Measurements from ENCODE around the gene CISTR. TPM values are rescaled to one million over a fixed set of nuclear protein-coding genes. Genes with fewer than 3 reads are reported as not detected.

Gene CISTR
- total RNA-seq, 4 donors from 2014 or later, result not detected

DNA sequence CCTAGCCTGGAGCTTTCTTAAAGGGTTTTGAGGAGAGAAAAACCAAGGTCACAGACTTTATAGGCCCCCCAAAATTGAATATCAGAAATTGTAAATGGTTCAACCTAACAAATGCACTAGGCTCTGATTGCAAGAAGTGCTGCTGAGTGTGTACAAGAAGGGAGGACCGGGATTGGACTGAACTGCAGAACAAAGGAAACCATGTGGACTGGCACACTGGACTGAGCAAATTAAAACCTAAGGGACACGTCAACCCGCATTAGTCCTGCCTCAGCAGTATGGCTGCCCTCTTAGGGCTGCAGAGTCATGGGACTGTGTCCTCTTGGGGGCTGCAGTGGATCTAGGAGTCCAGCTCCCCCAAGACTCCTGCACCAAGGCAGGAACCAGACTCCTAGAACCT is 842 bp upstream of the CISTR start:
- Histone ChIP-seq H3K9me3 (no peaks in the 10 kb centered on the region), H3K36me3 (no peaks in the 10 kb centered on the region), H3K4me3 (no peak overlapping the region), H3K27me3 (peaks cover 0 to 16% of the 10 kb centered on the region in 2 donors), H3K4me1 (peaks cover 0 to 26% (median 8%) of the 10 kb centered on the region in 4 donors), H3K27ac (peak overlapping the region in 1 of 4 donors; percentile 84)
- no peak for TF ChIP-seq POLR2A (IDR thresholded peaks at IDR 0.05)
- no peak for TF ChIP-seq CTCF (IDR thresholded peaks at IDR 0.05)
- no peak for DNase-seq

DNA sequence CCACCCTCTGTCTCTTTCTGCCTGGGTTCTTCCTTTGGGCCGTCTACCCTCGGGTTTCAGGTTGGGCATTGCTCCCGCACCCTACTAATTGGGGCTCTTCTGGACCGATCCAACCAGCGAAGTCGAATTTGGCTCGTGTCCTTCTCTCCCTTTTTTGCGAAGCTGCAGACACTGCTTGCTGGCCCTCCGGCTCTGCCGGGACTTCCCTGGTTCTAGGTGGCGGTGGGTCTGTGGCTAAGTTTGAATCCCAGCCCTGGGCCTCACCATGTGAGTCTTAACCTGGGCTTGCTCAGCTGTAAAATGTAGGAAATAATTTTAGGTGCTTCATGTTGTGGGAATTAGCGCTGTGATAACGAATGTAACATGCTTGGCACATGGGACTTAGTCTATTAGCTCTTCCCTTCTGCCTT is 418 bp upstream of the CISTR start:
- H3K9me3 ChIP-seq, result no peaks in the 10 kb centered on the region
- no peak for DNase-seq
- H3K4me3 ChIP-seq, result peak overlapping the region; percentile 36 to 63 (median 57)
- H3K27me3 ChIP-seq, result peaks cover 0 to 16% of the 10 kb centered on the region in 2 donors
- TF ChIP-seq POLR2A (IDR thresholded peaks at IDR 0.05) (no peak), CTCF (IDR thresholded peaks at IDR 0.05) (no peak)
- H3K4me1 ChIP-seq, result peaks cover 0 to 26% (median 8%) of the 10 kb centered on the region in 4 donors
- H3K27ac ChIP-seq, result peak overlapping the region in 3 of 4 donors; percentile 55 to 84 (median 65)
- no peaks in the 10 kb centered on the region for H3K36me3 ChIP-seq

DNA sequence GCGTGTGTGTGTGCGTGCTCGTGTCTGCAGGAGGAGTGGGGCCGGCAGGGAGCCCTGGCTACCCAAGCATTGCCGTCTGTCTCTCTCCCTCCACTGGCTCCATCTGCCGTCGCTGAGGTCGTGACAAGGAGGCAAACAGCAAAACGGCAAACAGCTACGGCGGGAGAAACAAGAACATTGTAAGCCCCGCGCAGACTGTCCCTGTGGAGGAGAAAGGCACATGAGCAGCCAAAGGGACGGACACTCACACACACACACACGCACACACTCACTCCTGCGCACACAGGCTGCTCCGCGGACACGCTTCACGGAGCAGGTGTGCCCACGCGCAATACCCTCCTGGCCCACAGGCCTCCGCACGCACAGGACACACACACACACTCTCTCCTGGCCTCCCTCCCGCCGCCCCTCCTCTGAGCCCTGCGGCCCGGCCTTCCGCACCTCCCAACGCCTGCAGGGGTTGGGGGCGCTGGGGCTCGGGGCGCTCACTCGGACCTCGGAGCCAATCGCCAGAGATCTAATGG is 905 bp downstream of the CISTR start:
- H3K27ac ChIP-seq, result peak overlapping the region in 3 of 4 donors; percentile 55 to 84 (median 65)

GRCh38 chr12:53749986-53750811 is 1.6 kb downstream of the CISTR start:
- H3K36me3 ChIP-seq, result no peaks in the 10 kb centered on the region
- peak in 1 of 3 donors; percentile 32 for DNase-seq
- peak overlapping the region in 2 of 4 donors; percentile 57 to 63 for H3K4me3 ChIP-seq
- no peaks in the 10 kb centered on the region for H3K9me3 ChIP-seq
- H3K4me1 ChIP-seq, result peaks cover 0 to 26% (median 8%) of the 10 kb centered on the region in 4 donors
- peak overlapping the region in 2 of 4 donors; percentile 65 to 84 for H3K27ac ChIP-seq
- TF ChIP-seq POLR2A (IDR thresholded peaks at IDR 0.05) (no peak), CTCF (IDR thresholded peaks at IDR 0.05) (no peak)
- H3K27me3 ChIP-seq, result peaks cover 0 to 16% of the 10 kb centered on the region in 2 donors

More for the DNA sequence above, 905 bp downstream of the CISTR start:
- Histone ChIP-seq H3K4me1 (peaks cover 0 to 26% (median 8%) of the 10 kb centered on the region in 4 donors), H3K4me3 (peak overlapping the region; percentile 36 to 63 (median 57)), H3K27me3 (peaks cover 0 to 16% of the 10 kb centered on the region in 2 donors), H3K36me3 (no peaks in the 10 kb centered on the region), H3K9me3 (no peaks in the 10 kb centered on the region)
- peak in 2 of 3 donors; percentile 71 for DNase-seq
- TF ChIP-seq CTCF (IDR thresholded peaks at IDR 0.05) (no peak), POLR2A (IDR thresholded peaks at IDR 0.05) (no peak)

- Histone ChIP-seq H3K27ac (no peak overlapping the region), H3K9me3 (no peaks in the 10 kb centered on the region), H3K27me3 (peaks cover 0 to 16% of the 10 kb centered on the region in 2 donors), H3K36me3 (no peaks in the 10 kb centered on the region), H3K4me3 (no peak overlapping the region), H3K4me1 (peaks cover 0 to 17% (median 8%) of the 10 kb centered on the region in 4 donors)
- no peak for DNase-seq
- TF ChIP-seq POLR2A (IDR thresholded peaks at IDR 0.05) (no peak), CTCF (IDR thresholded peaks at IDR 0.05) (no peak)
These were observed 3.5 kb downstream of the CISTR start for GRCh38 chr12:53748072-53748840.
